Measurements from ENCODE around the gene ZNF789.

DNA sequence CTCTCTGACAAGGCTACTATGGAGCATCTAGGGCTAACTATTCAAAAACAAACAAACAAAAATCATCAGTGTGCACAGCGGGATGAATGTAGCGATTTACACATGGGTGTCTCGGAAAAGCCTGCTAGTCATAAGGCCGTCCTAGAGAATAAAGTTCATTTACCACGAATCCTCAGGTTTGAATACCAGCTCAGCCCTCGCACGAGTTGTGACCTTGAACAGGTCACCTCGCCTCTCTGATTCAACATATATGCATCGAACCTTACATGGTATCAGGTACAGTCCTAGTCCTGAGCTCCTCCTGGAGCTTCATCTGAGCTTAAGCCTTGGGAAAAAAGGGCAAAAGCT lies 7.3 kb upstream of the ZNF789 start:
- TF ChIP-seq NELFE (IDR thresholded peaks at IDR 0.05; ENCODE audit: insufficient read depth, insufficient read length) (no peak), DLX4 (CRISPR knock-in tag; IDR thresholded peaks at IDR 0.05) (no peak), ZFP36 (IDR thresholded peaks at IDR 0.05; ENCODE audit: low read depth, low read length, partially characterized antibody) (no peak), SUPT5H (IDR thresholded peaks at IDR 0.05) (no peak), EP300 (IDR thresholded peaks at IDR 0.05; ENCODE audit: low read length) (no peak), CTCF (IDR thresholded peaks at IDR 0.05 in 2 of 3, conservative IDR thresholded peaks at IDR 0.05 in 1 of 3; ENCODE audit: insufficient read depth in 2 of 3, low read depth in 1 of 3, low read length in 3 of 3) (no peak)
- TF ChIP-seq, protein P1, sequence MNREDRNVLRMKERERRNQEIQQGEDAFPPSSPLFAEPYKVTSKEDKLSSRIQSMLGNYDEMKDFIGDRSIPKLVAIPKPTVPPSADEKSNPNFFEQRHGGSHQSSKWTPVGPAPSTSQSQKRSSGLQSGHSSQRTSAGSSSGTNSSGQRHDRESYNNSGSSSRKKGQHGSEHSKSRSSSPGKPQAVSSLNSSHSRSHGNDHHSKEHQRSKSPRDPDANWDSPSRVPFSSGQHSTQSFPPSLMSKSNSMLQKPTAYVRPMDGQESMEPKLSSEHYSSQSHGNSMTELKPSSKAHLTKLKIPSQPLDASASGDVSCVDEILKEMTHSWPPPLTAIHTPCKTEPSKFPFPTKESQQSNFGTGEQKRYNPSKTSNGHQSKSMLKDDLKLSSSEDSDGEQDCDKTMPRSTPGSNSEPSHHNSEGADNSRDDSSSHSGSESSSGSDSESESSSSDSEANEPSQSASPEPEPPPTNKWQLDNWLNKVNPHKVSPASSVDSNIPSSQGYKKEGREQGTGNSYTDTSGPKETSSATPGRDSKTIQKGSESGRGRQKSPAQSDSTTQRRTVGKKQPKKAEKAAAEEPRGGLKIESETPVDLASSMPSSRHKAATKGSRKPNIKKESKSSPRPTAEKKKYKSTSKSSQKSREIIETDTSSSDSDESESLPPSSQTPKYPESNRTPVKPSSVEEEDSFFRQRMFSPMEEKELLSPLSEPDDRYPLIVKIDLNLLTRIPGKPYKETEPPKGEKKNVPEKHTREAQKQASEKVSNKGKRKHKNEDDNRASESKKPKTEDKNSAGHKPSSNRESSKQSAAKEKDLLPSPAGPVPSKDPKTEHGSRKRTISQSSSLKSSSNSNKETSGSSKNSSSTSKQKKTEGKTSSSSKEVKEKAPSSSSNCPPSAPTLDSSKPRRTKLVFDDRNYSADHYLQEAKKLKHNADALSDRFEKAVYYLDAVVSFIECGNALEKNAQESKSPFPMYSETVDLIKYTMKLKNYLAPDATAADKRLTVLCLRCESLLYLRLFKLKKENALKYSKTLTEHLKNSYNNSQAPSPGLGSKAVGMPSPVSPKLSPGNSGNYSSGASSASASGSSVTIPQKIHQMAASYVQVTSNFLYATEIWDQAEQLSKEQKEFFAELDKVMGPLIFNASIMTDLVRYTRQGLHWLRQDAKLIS (CRISPR knock-in tag; IDR thresholded peaks at IDR 0.05) = no peak

Data from K562 (cell line).